DMS 273 (cell line): Measurements from ENCODE around the gene MACO1.
"Not testable (repeated sequence)": the region's sequence is repeated elsewhere in the genome, so short reads cannot be mapped to it uniquely, and the experiment has no call there.

ENCODE experiments used
- DNase-seq: peaks from one replicate; lab custom pipeline; 2025; ENCODE audit not compliant: unreplicated experiment; lab: John Stamatoyannopoulos, UW

MACO1 gene

DNA sequence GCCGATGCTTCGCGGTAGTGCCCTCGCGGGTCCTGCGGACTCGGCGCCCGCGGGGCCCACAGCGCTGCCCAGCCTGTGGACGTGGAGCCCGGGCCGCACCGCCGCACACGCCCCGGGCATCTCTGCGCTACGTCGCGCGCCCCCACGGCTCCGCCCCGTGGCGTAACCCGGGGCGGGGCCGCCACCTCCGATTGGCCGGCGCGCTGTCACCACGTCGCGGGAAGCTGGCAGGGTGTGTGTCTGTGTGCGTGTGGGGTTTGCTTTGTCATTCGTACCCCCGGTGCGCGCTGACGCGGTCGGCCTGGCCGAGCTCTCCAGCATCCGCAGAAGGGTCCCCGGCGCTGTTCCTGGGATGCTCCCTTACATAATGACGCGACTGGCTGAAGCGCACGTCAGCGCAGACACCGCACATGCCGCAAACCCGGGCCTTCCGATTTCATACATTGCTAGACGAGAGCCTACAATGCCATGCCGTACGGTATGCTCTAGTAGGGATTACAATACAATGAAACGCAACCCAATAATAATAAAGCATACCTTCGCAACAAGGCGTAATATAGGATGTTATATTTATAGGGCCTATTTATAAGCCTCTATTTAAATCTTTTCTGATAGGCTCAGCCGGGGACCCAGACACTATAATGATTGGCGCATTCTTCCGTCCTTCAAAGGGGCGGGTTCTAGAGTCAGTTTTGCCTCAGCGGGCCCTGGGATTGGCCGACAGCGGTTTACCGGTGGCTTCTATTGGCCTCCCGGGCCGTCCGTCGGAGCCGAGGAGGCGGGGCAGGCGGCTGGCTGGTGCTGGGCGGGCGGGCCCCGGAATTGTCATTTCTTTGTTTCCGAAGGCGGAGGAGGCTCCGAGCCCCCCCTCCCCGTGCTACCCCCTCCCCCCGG is at the start of gene MACO1:
Gene MACO1 (plus strand): TSS at position 825 of the 894 bp plus-strand sequence. CDS start 202 bp downstream, outside the sequence.
- DNase-seq: peak; percentile 98

DNA sequence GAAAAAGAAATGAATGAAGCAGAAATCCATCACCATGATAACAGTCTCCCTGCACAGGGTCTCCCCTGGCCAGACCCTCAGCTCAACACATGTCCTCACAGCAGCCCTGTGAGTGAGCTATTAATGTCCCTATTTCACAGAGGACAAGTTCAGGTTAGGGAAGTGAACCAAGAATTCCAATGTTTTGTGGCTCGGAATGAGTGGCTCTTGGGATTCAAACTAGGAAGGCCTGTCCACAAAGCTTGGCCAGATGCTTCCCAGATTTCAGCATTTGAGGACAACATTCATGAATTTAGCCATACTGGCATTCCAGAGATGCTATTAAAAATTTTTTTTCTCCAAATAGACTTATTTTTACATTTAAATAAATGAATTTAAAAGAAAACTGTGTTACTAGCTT is 48.2 kb upstream of the MACO1 start:
- not testable (repeated sequence) for DNase-seq

GRCh38 chr1:25383090-25383489 is 47.6 kb upstream of the MACO1 start:
- DNase-seq: not testable (repeated sequence)

- DNase-seq: not testable (repeated sequence)
Observed at GRCh38 chr1:25383875-25384274, 46.8 kb upstream of the MACO1 start.

- DNase-seq: not testable (repeated sequence)
Observed at GRCh38 chr1:25387096-25387495, 43.6 kb upstream of the MACO1 start.

DNA sequence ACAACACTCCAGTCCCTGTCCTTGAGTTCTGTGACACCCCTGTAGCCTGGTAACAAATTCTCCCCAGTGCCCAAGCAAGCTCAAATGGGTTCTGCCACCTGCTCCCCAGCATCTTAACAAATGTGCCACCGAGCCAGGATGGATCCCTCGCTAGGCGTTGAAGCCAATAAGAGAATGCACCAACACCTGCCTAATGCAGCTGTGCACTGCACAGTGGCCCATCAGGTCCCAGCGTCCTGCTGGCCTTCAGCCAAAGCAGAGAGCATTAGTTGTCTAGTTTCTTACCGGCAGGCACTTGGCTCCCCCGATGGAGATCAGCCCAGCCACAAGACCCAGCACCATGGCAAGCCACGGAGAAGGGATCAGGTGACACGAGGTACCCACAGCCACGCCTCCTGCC is 42.0 kb upstream of the MACO1 start:
- DNase-seq: peak; percentile 54

DNA sequence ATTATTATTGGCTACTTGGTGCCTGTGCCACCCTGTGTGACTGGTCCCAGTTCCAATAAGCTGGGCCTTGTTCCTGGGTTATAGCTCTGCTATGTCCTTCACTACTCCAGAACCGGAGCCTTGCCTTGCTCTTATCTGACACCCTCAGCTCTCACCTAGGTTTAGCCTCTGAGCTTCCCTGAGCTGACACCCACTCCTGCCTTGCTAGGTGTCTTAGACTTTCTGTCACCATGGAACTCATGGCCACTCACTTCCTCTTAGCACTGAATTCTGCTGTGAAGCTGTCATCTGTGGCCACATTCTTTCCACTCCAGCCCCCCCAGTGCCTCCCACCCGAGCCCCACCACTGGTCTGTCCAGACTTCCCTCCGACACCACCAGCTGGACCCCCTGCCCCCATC is 41.0 kb upstream of the MACO1 start:
- DNase-seq: not testable (repeated sequence)

DNA sequence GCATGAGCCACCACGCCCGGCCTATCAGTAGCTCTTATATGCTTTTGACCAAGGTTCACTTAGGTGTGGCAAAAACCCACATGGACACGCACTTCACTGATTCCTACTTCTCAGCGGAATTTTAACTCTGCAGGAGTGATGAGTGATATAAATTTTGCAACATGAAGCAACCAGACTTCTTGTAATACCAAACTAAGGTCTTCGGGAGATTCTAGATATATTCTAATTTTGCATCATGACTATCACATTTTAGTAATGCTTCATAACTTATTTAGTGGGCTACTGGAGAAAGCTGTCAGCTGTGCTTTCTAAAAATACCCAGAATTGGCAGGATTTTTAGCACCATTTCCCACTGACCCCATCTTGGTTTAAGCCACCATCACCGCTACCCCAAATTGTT is 37.9 kb upstream of the MACO1 start:
- no peak for DNase-seq

DNA sequence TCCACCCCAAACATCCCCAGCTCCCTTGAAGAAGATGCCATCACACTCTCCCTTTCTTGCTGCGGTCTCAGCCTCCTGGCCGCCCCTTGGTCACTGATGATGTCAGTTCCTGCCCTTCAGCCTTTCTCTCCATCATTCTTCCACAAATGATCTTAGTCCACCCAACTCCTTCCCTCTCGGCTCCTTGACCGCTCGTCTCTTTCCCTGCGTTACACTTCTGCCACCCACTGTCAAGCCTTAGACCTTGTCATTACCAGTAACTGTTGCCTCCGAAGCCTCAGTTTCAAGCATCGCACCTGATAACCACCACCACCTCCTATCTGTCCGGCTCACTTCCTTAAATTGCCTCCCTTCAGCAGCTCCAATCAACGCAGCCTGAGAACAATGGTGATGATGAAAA is 33.1 kb upstream of the MACO1 start:
- DNase-seq: not testable (repeated sequence)

- DNase-seq: not testable (repeated sequence)
Observed at GRCh38 chr1:25398079-25398478, 32.6 kb upstream of the MACO1 start.

DNA sequence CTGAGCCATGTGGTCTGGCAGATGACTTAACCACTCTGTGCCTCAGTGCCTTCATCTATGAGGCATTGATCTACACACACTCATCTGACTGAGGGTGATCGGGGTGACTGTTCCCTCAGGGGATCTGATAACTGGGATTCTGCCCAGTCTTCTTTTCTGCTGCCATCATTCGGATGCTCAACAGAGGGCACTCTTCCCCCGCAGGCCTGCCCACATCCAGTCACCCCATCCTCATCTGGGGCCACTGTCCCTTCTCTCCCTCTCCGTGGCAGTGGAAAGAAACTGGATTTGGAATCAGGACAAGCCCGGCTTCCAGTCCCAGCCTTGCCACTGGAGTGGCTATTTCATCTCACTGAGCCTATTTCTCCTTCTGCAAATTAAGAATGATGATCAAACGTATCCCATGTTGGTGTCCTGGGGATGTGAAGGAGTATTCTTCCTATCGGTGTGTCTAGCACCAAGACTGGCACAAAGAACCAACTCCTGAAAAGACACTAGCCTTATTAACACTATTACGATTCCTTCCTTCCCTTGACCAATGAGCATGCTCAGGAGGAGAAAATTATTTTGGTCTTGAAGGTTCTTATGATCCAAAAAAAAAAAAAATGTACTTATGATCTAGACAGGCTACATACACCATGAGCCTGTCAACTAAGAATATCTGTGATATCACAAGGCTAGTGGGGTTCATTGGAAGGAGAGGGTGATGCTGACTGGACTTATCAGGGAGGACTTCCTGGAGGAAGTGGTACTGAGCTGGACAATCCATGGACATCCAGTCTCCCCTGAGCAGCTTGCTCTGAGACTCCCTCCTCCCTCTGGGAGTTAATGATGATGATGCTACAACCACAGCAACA is 27.5 kb upstream of the MACO1 start:
- peak; percentile 47 for DNase-seq

DNA sequence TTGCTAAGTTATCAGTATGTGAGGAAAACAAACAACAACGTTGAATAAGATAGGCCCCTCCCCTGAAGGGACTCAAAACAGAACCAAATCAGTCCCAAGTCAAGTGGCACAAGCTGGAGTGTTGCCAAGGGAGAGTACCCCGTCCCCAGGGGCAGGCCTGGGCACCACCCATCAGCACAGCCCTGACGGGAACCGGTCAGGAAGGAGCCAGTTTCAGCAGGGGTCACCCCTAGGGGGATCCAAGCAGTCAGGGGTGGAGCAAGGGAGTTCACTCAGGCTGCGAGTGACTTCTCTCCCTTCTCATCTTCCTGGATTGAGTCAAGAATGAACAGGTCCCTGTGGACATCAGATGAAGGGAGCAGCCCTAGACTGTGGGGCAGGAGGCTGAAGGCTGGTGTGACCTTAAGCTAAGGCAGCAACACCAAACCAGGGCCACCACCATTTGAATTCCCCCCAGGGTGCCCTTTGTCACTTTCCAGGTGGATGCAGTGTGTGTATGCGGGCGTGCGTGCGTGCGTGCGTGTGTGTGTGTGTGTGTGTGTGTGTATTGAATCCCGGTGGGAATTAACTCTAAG is 24.9 kb upstream of the MACO1 start:
- not testable (repeated sequence) for DNase-seq

- DNase-seq: peak; percentile 73
Observed at GRCh38 chr1:25409641-25410427, 20.9 kb upstream of the MACO1 start.

- DNase-seq: not testable (repeated sequence)
Observed at GRCh38 chr1:25412872-25413623, 17.6 kb upstream of the MACO1 start.

DNA sequence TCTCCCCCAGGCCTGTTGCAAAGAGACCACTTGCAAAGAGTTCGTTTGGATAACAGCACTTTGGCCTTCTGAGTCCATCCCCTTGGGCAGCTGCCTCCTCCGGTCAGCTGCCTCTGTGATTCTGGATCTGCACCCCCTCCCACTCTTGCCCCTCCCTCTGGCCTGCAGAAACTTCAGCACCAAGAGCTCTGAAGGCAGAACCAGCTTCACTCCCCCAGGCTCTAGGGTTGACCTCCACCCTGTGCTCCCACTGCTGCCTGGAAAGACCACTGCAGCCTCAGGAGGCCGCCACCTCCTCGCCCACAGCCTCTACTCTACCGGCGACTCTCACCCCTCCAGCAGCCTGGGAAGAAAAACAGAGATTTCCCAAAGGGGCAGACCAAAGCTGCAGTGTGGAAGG is 16.5 kb upstream of the MACO1 start:
- DNase-seq: not testable (repeated sequence)

GRCh38 chr1:25414578-25414977 is 16.1 kb upstream of the MACO1 start:
- not testable (repeated sequence) for DNase-seq

DNA sequence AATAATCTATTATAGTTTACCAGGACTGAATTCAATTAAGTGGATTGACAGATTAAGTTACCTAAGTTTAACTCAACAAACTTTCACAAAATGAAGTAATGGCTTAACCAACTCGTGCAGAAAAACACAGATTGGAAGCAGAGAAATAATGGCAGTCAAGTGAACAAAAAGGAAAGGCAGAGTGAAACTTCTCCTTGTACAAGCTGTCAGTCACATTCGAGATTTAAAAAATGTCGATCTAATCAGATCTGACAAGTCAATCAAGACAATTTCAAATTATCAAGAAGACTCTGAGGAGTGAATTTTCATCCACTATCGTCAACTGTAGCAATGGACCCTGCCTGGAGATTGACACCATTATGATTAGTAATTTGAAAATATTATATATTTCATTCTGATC is 13.4 kb upstream of the MACO1 start:
- DNase-seq: not testable (repeated sequence)

DNA sequence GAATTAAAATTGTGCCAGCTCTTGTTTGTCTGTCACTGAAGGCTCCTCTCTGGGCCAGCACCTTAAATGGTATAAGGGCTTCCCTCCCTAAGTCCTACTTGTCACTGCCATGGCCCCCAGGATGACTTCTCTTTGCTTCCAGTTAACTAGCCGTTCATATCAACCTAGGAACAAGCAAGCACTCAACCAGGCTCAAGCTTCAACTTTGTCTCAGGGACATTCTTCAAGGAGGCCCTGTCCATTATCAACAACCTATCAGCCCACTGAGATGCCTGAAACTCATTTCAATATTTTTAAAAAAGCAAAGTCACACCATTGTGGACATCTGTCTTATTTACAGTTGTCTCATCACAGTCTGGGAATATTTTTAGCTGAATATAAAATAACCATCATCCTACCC is 11.4 kb upstream of the MACO1 start:
- DNase-seq: not testable (repeated sequence)

- DNase-seq: not testable (repeated sequence)
Observed at GRCh38 chr1:25420715-25421114, 10.0 kb upstream of the MACO1 start, which contains the start of gene RHCE. Gene RHCE (minus strand): TSS chr1:25420825. CDS start chr1:25420786, 39 bp downstream.

DNA sequence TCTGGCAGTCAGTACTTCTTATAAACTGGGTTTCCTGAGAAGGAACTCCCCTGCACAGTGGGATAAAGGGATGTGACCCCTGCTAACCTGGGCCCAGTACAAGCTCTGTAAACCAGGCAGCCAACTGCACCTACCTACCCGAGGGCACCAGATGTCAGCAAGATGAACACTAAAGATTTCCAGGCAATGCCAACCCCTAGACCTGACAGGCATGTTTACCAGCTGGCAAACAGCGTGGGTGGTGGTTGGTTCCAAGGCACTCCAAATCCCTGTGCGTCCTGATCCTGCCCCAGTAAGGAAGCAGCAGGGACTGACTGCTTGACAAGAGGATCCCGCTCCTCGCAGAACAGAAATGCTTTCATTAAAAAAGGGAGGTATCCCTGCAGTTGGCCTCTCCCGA is 7.5 kb upstream of the MACO1 start:
- peak; percentile 92 for DNase-seq
